Trophoblast cell (in vitro differentiated cells and primary cell): ENCODE data around the gene DLX6.
A peak's percentile ranks its signal among the peaks of the same experiment; 100 is the strongest.

Source experiments
- DNase-seq, 2 donors: peaks; one replicate each; pipeline ENCODE4 v3.0.0-alpha.2; 2016
- H2AFZ ChIP-seq: 2 replicates; pipeline ENCODE4 v1.6.1; 2013; ENCODE audit warnings: low read length, moderate library complexity, mild to moderate bottlenecking; ENCODE audit not compliant: insufficient read depth, poor library complexity
- H2AK5ac ChIP-seq: 2 replicates; pipeline ENCODE4 v1.6.1; 2013; ENCODE audit warnings: mild to moderate bottlenecking, low read length
- H2BK120ac ChIP-seq: 2 replicates; pipeline ENCODE4 v1.6.1; 2013; ENCODE audit warnings: low read length, mild to moderate bottlenecking, moderate library complexity; ENCODE audit not compliant: insufficient read depth, poor library complexity
- H2BK12ac ChIP-seq: 2 replicates; pipeline ENCODE4 v1.6.1; 2013; ENCODE audit warnings: mild to moderate bottlenecking, low read length, moderate library complexity
- H2BK5ac ChIP-seq: 2 replicates; pipeline ENCODE4 v1.6.1; 2013; ENCODE audit warnings: low read length, low read depth, moderate library complexity, mild to moderate bottlenecking; ENCODE audit not compliant: poor library complexity
- H3K14ac ChIP-seq: 2 replicates; pipeline ENCODE4 v1.6.1; 2013; ENCODE audit warnings: mild to moderate bottlenecking, low read length
- H3K18ac ChIP-seq: 2 replicates; pipeline ENCODE4 v1.6.1; 2013; ENCODE audit warnings: mild to moderate bottlenecking, low read length
- H3K23ac ChIP-seq: 2 replicates; pipeline ENCODE4 v1.6.1; 2013; ENCODE audit warnings: low read length
- H3K27ac ChIP-seq: 2 replicates; pipeline ENCODE4 v1.5.1; 2013; ENCODE audit warnings: low read depth, mild to moderate bottlenecking, inconsistent platforms, low read length, moderate library complexity
- H3K27me3 ChIP-seq: 2 replicates; pipeline ENCODE4 v1.6.1; 2013; ENCODE audit warnings: inconsistent platforms, mild to moderate bottlenecking, low read length, moderate library complexity; ENCODE audit not compliant: insufficient read depth
- H3K36me3 ChIP-seq, 2 experiments: 1 replicate in 1 of 2; 2 replicates in 1 of 2; pipeline ENCODE4 v1.6.1; 2013; ENCODE audit warnings: low read length in 2 of 2, mild to moderate bottlenecking in 2 of 2, moderate library complexity in 1 of 2; ENCODE audit not compliant: insufficient read depth in 2 of 2, control insufficient read depth in 1 of 2
- H3K4ac ChIP-seq: 2 replicates; pipeline ENCODE4 v1.6.1; 2013; ENCODE audit warnings: low read depth, mild to moderate bottlenecking, low read length, moderate library complexity
- H3K4me1 ChIP-seq, 2 experiments: 1 replicate in 1 of 2; 2 replicates in 1 of 2; pipeline ENCODE4 v1.6.1; 2013; ENCODE audit warnings: low read length in 2 of 2, mild to moderate bottlenecking in 2 of 2, moderate library complexity in 1 of 2; ENCODE audit not compliant: insufficient read depth in 2 of 2, control insufficient read depth in 1 of 2
- H3K4me2 ChIP-seq: 2 replicates; pipeline ENCODE4 v1.6.1; 2013; ENCODE audit warnings: inconsistent platforms, mild to moderate bottlenecking, low read length, moderate library complexity
- H3K4me3 ChIP-seq: 2 replicates; pipeline ENCODE4 v1.5.1; 2013; ENCODE audit warnings: mild to moderate bottlenecking, low read depth, low read length, inconsistent platforms
- H3K79me1 ChIP-seq: one replicate; pipeline ENCODE4 v1.6.1; 2013; ENCODE audit warnings: low read length
- H3K79me2 ChIP-seq: 2 replicates; pipeline ENCODE4 v1.6.1; 2013; ENCODE audit warnings: low read length, mild to moderate bottlenecking; ENCODE audit not compliant: control insufficient read depth, insufficient read depth, poor library complexity
- H3K9ac ChIP-seq: 2 replicates; pipeline ENCODE4 v1.6.1; 2013; ENCODE audit warnings: mild to moderate bottlenecking, low read length
- H3K9me3 ChIP-seq: 2 replicates; pipeline ENCODE4 v1.6.1; 2013; ENCODE audit warnings: low read depth, mild to moderate bottlenecking, control low read depth, inconsistent platforms, low read length; ENCODE audit not compliant: insufficient read depth
- H4K12ac ChIP-seq: 2 replicates; pipeline ENCODE4 v1.6.1; 2013; ENCODE audit warnings: low read depth, mild to moderate bottlenecking, low read length, moderate library complexity
- H4K8ac ChIP-seq: 2 replicates; pipeline ENCODE4 v1.6.1; 2013; ENCODE audit warnings: low read depth, mild to moderate bottlenecking, low read length, moderate library complexity
- H4K91ac ChIP-seq: one replicate; pipeline ENCODE4 v1.6.1; 2013; ENCODE audit warnings: low read depth, mild to moderate bottlenecking, low read length, moderate library complexity
- WGBS: extraction: QIAGEN DNeasy Blood & Tissue Kit; methylation state at CpG from one replicate; pipeline ENCODE4 v1.1.7; 2013; ENCODE audit warnings: missing lambda C conversion rate; ENCODE audit not compliant: insufficient read length, insufficient coverage; ENCODE audit errors: extremely low coverage; 5-methylcytosine and 5-hydroxymethylcytosine counted together

The DLX6 gene

DNA sequence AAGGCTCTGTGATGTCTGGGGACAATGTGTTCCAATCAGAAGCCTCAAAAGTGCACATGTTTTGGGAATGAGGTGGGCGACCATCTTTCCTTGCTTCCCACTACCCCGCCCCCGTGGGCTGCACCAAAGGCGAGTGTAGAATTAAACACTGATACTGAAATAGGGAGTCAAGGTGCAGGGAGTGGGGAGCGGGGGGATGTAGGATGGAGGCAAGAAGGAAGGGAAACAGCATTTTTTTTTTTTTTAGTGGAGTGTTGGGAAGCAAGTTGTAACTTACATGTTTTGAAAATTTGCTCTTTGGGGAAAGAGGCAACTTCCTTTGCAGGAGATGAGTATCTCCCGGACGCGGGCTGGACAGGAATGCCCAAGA lies 19.8 kb downstream of the DLX6 start:
- Histone ChIP-seq H2BK12ac (no peak overlapping the region), H3K27me3 (no peaks in the 10 kb centered on the region), H3K18ac (no peak overlapping the region), H3K79me1 (peaks cover 30% of the 10 kb centered on the region), H4K8ac (peak overlapping the region; percentile 42), H3K14ac (peak overlapping the region; percentile 60), H3K4me3 (peak overlapping the region; percentile 24), H3K4me1 (peaks cover 23 to 38% of the 10 kb centered on the region in 2 experiments), H3K79me2 (peaks cover 16% of the 10 kb centered on the region), H3K4me2 (peak overlapping the region; percentile 82), H2AFZ (no peak overlapping the region), H2AK5ac (no peak overlapping the region), H3K9me3 (no peaks in the 10 kb centered on the region), H4K12ac (no peak overlapping the region), H3K9ac (no peak overlapping the region), H3K23ac (no peak overlapping the region), H3K36me3 (peaks cover 10 to 11% of the 10 kb centered on the region in 2 experiments), H3K4ac (no peak overlapping the region), H2BK120ac (peak overlapping the region; percentile 41), H2BK5ac (no peak overlapping the region), H4K91ac (peak overlapping the region; percentile 22), H3K27ac (peak overlapping the region; percentile 66)
- DNase-seq = peak in 1 of 2 donors; percentile 49
- no CpG with 5 or more reads among the region's 8 CpGs for WGBS

DNA sequence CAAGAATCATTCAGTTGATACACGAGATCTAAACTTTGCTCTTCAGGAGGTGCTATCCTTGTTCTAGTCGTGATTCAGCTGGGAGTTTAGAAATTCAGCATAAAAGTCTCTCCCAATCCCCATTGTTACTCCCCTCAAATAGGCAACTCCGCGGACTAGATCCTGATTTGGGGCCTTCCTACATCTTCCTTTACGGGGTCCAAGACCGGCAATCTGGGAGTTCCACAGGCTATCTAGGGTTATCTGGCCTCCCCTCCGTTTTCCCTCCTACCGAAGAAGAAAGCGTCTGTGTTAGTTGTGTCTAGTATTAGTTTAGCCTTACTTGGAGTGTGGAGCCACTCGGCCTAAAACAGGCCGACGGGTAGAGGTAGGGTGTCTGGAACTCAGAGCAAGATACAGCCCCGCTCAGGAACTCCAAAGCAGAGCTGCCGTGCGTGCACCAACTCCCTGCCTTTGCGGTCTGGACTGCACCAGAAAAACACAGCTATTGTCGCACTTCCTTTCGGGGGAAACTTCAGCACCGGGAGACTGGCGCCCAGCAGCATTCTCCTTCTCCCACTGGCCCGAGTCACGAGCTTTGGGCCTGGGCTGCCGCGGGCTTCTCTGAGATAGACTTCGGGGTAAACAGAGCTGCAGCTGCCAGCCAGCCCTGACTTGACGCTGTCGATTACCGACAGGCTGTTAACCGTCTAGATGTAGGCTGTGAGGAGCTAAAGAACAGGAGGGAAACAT lies 20.8 kb downstream of the DLX6 start:
- H3K4me3 ChIP-seq = no peak overlapping the region
- WGBS = no CpG with 5 or more reads among the region's 29 CpGs

DNA sequence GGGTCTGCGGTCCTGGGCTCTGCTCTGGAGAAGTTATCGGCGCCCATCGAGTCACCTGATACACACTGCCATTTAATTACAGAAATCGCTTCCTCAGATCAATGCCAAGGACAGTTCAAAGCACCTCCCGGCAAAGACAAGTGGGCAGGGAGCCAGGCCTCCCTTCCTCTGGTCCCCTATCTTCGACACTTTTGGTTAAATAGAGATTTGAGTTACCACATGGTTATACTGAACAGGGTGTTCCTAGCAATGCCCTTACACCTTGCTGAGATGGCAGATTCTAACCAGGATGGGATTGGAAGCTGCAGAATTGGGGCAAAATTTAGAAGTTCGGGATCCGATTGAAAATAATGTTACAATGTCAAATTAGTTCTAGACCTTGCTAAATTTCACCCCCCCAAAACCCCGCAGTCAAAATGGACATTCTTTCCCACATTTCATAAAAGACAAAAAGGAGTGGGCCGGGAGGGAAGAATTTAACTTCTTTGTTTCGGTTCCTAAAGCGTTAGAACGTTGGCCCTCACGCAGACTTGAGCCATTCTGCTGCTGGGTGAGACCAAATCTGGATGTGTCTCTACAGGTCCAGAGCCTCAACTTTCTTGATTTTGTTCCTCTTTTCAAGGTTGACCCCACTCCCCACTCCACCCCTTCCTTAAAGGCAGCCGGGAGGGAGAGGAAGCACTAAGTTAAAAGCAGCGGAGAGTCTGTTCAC lies 21.5 kb downstream of the DLX6 start:
- H3K14ac ChIP-seq = no peak overlapping the region
- H3K36me3 ChIP-seq = peaks cover 0 to 2% of the 10 kb centered on the region in 2 experiments
- H3K79me1 ChIP-seq = peaks cover 23% of the 10 kb centered on the region
- WGBS = no CpG with 5 or more reads among the region's 17 CpGs
- no peak overlapping the region for H2AK5ac ChIP-seq
- H3K4me1 ChIP-seq = peaks cover 12 to 26% of the 10 kb centered on the region in 2 experiments
- peak overlapping the region; percentile 67 for H3K4me2 ChIP-seq
- no peak overlapping the region for H3K18ac ChIP-seq
- H4K12ac ChIP-seq = no peak overlapping the region
- no peak overlapping the region for H3K23ac ChIP-seq
- H4K91ac ChIP-seq = peak overlapping the region; percentile 21
- no peak overlapping the region for H2BK5ac ChIP-seq
- H3K27ac ChIP-seq = peak overlapping the region; percentile 50
- H4K8ac ChIP-seq = peak overlapping the region; percentile 36
- no peak overlapping the region for H3K4ac ChIP-seq
- peaks cover 9% of the 10 kb centered on the region for H3K79me2 ChIP-seq
- no peak overlapping the region for H3K9ac ChIP-seq
- no peak for DNase-seq
- H2AFZ ChIP-seq = peak overlapping the region; percentile 30
- H2BK120ac ChIP-seq = peak overlapping the region; percentile 37
- H3K4me3 ChIP-seq = no peak overlapping the region
- H3K9me3 ChIP-seq = no peaks in the 10 kb centered on the region
- no peaks in the 10 kb centered on the region for H3K27me3 ChIP-seq
- H2BK12ac ChIP-seq = peak overlapping the region; percentile 25

More for the DNA sequence above, 20.8 kb downstream of the DLX6 start:
- Histone ChIP-seq H3K4me2 (peak overlapping the region; percentile 17), H4K91ac (no peak overlapping the region), H3K9ac (no peak overlapping the region), H3K27ac (peak overlapping the region; percentile 50), H2AK5ac (no peak overlapping the region), H2BK12ac (peak overlapping the region; percentile 41), H2BK120ac (no peak overlapping the region), H3K23ac (no peak overlapping the region), H3K4me1 (peaks cover 17 to 32% of the 10 kb centered on the region in 2 experiments), H2AFZ (peak overlapping the region; percentile 40), H4K8ac (peak overlapping the region; percentile 57), H4K12ac (peak overlapping the region; percentile 22), H3K27me3 (no peaks in the 10 kb centered on the region), H3K79me2 (peaks cover 14% of the 10 kb centered on the region), H3K4ac (no peak overlapping the region), H3K18ac (no peak overlapping the region), H3K79me1 (peaks cover 27% of the 10 kb centered on the region), H3K36me3 (peaks cover 4% of the 10 kb centered on the region in 2 experiments), H3K14ac (peak overlapping the region; percentile 5), H3K9me3 (no peaks in the 10 kb centered on the region), H2BK5ac (no peak overlapping the region)
- no peak for DNase-seq

DNA sequence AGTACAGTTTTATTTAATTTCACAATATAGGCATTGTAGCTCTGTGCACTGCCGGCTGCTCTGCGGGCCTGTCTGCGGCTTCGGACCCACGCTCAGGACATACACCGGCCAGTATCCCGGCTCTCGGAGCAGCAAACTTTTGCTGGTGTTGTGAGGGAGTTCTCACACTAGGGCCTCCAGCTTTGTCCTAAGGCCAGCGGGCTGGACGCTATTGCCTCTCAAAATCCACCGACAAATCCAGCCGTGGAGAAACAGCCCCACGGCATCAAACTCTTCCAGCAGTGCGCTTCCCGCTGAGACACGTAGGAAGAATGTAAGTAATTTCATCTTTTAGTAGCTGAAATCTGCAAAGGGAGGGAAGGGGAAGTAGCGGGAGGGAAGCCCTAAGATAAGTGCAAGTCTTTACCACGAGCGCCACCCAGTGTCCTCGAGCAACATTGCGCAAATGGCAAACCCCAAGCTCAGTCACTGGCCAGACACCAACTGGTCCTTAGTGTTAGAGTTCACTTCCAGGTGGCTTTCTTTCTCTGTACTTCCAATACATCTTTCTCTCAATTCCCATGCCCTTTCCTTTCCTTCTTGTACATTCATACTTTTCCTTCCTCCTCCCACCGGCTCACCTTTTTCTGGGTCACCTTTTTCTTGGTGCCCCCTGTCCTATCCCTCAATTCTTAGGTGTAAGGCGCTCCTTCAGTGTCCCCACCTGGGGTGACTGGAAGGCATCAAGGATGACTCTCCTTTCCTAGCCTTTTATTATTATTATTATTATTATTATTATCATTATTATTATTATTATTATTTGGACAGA lies 22.3 kb downstream of the DLX6 start:
- H3K18ac ChIP-seq = no peak overlapping the region
- H2BK5ac ChIP-seq = no peak overlapping the region
- no peaks in the 10 kb centered on the region for H3K36me3 ChIP-seq
- H3K4me2 ChIP-seq = peak overlapping the region; percentile 67
- H4K8ac ChIP-seq = peak overlapping the region; percentile 36
- H4K91ac ChIP-seq = peak overlapping the region; percentile 21
- H2BK120ac ChIP-seq = peak overlapping the region; percentile 37
- peak overlapping the region; percentile 30 for H2AFZ ChIP-seq
- H3K79me1 ChIP-seq = peaks cover 23% of the 10 kb centered on the region
- no peak overlapping the region for H3K4me3 ChIP-seq
- peak; percentile 85 to 98 for DNase-seq
- H3K4me1 ChIP-seq = peaks cover 12 to 23% of the 10 kb centered on the region in 2 experiments
- H3K27ac ChIP-seq = no peak overlapping the region
- no peak overlapping the region for H4K12ac ChIP-seq
- H2AK5ac ChIP-seq = no peak overlapping the region
- H3K23ac ChIP-seq = no peak overlapping the region
- no peaks in the 10 kb centered on the region for H3K9me3 ChIP-seq
- peaks cover 9% of the 10 kb centered on the region for H3K79me2 ChIP-seq
- H3K9ac ChIP-seq = no peak overlapping the region
- no peak overlapping the region for H3K4ac ChIP-seq
- no peak overlapping the region for H3K14ac ChIP-seq
- H3K27me3 ChIP-seq = no peaks in the 10 kb centered on the region
- no CpG with 5 or more reads among the region's 23 CpGs for WGBS
- H2BK12ac ChIP-seq = peak overlapping the region; percentile 25
